GM10847 (cell line): ENCODE results near the gene PDE3B.

Experiments used
- POLR2A ChIP-seq: IDR thresholded peaks from 2 replicates; pipeline ENCODE4 v1.6.1; 2011; ENCODE audit not compliant: insufficient read length; ENCODE audit errors: extremely low read depth

PDE3B gene

DNA sequence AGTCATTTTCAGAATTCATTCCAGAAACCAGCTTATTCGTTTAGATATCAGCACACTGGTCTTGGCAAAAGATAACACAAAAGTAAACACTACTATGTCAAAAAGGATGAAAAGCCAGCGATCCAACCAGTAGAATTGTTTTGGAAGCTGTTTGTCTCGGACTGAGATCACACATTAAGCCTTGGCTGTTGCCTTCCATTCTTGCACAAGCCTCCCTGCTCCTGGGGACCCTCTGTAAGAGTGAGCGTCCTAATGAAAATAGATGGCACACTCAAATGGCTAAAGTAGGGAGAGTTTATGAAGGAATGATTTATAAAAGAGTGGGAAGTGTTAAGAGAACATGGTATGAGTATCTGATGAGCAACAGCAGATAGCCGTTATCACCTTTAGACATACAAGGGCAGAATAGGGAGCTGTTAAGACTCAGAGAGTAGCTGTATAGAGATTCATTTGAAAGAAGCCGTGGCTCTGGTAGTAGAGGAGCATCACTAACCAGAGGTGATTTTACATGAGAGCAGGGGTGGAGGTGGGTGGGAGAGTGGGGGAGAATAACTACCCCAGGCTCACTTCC is 25.2 kb downstream of the PDE3B start:
- TF ChIP-seq POLR2A = no peak

DNA sequence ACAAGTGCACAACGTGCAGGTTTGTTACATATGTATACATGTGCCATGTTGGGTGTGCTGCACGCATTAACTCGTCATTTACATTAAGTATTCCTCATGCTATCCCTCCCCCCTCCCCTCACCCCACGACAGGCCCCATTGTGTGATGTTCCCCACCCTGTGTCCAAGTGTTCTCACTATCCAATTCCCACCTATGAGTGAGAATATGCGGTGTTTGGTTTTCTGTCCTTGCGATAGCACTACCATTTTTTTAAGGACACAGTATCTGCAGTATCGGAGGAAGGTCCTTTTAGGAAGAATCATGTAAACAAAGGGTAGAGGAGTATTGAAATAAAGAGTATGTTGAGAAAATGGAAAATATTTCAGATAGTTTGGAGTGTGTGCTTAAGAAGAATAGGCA is 25.9 kb downstream of the PDE3B start:
- no peak for TF ChIP-seq POLR2A

DNA sequence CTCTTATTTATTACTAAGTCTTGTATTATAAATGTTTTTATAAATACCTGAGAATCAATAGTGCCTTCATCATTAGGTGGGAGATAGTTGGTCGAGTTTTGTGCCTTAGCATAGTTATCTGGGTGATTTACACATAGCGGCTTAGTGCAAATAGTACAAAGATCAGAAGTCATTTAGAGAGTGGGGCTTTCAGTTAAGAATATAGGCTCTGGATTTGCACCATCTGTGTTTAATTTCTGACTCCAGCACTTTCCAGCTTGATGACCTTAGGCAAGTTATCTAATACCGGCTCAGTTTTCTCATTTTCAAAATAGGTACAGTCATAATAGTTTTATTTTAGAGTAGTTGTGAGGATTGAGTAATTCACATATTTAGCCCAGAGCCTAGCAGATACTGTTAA is 26.4 kb downstream of the PDE3B start:
- TF ChIP-seq POLR2A = no peak

DNA sequence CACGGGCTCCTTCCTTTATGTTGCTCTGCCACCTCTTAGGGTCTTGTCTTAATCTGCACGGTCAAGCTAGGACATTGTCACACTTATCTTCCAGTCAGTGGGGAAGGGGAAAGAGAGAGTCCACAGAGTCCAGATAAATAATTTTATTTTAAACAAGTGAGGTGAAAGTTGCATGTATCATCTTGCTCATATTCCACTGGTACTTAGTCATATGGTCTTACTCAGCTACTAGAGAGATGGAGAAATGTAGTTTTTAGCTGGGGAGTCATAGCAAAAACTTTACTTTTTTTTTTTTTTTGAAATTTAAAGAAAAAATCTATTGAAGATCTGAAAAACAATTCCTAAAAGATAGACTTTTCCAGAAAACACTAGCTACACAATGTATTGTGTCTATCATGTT is 29.0 kb downstream of the PDE3B start:
- TF ChIP-seq POLR2A = no peak

DNA sequence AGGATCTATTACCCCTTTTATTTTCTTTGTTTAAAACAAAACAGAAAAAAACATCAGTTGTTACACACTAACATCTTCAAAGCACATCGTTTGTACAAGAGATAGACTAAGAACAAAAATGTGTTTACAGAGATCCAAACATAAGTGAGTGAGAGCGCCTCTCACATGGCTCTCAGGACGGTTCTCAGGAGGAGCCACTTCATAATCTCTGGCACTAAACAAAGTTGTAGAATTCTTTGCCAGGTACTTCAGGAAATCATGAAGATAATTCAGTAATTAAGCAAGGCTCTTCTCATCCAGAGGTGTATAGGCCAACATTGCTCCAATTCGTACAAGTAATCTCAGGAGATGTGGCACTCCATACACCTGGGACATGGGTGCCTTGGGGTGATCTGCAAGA is 29.8 kb downstream of the PDE3B start:
- no peak for TF ChIP-seq POLR2A

DNA sequence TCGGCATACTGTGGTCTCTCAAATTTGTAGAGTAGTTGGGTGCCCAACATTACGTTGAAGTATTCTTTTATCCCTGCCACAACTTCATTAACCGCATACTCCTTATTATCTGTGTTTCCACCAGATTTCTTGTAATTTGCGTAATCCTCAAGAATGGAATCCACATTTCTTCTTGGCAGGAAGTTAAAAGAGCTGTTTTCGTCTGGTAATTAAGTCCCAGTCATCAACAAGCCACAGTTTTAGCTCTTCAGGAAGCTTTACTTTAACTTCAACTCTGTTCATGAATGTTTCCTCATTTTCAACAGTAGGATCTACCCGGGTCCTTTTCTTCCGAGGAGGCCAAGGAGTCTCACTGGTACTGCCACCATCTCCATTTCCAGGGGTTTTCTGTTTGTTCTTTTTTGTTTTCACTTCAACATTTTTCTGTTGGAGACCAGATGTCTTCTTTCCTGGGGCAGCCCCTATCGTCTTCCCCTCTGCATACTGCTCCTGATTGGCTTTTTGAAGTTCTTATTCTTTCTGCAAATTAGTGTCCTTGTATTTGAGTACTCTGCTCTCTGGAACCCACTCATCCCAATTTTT is 30.3 kb downstream of the PDE3B start:
- no peak for TF ChIP-seq POLR2A

DNA sequence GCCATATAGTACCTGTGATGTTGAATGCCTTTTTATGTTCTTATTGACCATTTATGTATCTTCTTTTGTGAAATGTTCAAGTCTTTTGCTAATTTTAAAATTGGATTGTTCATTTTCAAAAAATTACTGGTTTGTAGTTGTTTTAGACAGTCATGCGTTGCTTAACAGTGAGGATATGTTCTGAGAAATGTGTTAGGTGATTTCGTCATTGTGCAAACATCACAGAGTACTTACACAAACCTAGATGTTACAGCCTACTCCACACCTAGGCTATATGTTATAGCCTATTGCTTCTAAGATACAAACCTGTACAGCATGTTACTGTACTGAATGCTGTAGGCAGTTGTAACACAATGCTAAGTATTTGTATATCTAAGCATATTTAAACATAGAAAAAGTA is 32.5 kb downstream of the PDE3B start:
- no peak for TF ChIP-seq POLR2A

DNA sequence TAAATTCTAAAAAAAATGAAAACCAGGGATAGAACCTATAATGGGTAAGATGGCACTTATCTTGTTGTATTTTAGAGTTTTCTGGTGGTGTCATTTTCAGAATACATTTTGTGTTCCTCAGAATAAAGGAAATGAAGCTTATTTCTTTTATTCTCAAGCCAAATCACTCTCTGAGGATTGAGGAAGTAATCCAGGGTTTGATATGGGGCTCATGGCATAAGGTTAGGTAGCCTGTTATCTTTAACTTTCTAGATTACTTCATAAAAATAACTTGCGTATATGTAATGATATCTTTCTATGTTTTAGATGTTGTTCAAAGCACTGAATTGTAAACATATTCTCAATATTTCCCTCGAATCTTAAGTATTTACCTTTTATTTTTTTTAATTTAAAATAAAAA is 33.5 kb downstream of the PDE3B start:
- no peak for TF ChIP-seq POLR2A

DNA sequence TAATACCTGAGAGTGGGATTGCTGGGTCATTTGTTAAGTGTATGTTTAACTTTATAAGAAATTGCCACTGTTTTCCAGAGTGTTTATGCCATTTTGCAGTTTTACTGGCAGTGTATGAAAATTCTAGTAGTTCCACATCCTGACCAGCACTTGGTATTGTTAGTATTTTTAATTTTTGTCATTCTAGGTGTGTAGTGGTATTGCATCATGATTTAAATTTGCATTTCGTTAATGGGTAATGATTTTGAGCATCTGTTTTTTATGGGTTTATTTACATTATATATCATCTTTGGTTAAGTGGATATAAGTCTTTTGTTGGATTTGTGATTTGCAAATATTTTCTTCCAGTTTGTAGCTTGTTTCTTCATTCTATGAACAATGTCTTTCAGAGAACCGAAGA is 34.7 kb downstream of the PDE3B start:
- TF ChIP-seq POLR2A = no peak

DNA sequence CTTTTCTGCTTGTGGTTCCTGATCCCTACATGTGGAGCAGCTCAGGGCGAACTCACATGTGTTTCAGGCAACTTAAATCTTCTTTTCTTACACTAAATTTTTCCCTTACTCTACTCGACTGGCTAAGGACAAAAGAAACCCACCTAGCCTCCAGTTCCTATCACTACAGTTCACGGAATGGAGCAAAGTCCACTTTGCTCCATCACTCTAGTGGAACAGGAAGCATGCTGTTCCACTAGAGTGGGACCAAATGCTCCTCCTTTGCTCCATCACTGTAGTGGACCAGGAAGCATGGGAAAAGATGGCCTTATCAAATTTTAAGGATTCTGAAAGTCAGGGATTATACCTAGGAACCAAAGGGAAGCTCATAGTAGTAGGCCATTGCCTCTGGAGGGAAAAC is 36.1 kb downstream of the PDE3B start:
- TF ChIP-seq POLR2A = no peak

DNA sequence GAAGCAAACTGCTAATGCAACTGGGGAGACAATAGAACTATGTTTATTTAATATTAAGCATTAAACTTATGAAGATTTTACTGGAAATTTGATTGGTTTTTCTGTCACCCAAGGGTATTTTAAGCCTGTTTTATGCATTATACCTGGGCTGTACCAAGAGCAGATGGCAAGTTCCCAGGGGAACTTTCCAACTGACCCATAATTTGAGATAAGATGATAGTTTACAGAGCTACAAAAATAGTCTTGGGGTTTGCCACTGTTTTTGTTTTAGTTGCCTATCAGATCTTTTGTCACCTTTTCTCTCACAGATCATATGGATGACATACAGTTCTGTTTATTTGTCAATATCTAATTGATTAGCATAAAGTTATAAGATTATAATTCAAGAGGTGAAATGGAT is 43.9 kb downstream of the PDE3B start:
- no peak for TF ChIP-seq POLR2A

DNA sequence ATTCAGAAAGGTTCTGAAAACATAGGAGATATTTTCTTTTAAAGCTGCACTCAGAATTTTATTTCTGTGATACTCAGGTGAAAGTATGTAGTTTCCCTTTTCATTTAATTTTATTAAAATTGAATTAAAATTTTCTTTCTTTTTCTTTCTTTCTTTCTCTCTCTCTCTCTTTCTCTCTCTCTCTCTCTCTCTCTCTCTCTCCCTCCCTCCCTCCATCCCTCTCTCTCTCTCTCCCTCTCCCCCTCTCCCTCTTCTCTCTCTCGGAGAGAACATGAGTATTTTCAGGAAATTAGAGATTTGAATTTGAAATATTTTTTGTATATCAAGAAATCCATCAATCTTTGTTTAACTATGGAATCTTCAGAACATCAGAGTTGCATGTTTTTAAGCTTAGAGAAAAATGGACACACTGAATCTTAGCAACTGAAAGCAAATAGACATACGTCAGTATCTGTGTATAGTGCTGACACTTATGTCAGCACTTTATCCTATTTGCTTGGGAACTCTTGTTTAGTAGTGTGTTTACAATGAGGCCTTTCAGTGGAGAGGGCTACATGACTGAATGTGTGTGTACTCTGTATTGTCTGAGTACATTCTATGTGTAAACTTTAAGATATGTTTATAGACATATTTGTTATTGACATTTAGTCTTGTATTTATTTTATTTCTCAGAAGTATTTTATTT is 44.5 kb downstream of the PDE3B start:
- TF ChIP-seq POLR2A = no peak

DNA sequence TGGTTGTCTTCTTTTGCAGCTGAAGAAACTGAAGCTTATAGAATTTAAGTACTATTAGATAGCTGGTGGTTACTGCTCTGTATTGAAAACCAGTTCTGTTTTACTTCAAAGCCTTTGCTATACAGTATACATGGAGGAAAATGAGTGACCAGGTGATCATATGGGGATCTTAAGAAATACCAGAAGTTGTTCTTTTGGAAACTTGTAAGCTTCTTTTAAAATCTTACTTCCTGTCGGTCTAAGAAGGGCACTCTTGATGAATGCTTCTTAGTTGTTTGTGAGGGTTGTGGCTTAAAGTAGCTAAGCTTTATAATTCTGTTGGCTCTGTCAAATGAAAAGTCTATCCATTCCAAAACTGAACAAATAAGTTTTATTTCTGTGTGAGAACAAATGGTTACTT is 55.2 kb downstream of the PDE3B start:
- TF ChIP-seq POLR2A = no peak

DNA sequence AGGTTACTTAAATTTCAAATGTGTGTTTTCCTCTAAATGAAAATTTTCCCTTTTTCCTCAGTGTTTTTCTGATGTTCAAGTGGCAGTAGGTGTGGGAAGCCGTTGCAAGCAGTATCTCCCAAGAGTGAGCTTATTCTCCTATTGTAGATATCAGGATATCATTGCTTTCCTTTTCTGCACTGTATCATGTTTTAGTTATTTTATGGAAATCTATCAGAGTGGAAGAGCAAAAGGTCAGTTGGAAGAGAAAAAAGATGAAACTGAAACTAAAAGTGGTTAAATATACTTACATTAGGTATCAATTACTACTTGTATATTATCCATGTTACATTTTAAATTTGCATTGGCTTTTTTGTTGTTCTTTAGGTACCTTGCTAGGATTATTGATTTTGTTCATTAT is 57.0 kb downstream of the PDE3B start:
- TF ChIP-seq POLR2A = no peak

DNA sequence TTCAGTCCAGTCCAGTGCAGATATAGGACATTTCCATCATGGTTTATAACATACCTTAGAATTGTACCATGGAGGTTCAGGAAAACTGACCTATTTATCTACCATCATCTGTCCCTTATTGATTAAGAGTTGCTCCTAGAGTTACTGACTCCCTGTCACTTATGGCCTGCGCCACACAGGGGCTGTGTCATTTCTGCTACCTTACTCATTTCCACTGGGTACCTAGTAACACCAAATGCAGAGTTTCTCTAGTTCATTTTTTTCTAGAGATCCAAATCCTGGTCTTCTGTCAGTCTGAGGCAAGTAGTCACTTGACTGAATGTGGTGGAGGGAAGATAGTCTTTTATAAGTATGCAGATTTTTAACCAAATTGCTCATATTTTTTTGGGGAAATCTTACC is 59.2 kb downstream of the PDE3B start:
- TF ChIP-seq POLR2A = no peak

DNA sequence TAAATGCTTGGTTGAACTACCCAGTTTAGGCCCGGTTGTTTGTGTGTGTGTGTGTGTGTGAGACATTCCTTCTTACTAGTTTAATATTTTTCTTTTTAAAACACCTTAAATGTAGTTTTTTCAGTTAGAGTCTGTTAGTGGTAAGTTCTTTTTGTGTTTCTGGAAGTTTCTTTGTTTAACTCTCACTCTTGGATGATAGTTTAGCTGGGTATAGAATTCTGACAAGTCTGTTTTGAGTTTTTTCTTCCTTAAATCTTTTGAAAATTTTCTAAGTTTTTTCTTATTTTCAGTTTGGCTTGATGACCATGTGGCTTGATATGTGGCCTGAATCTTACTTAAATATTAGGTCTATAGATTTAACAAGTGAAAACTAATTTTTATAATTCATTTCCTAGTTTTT is 60.1 kb downstream of the PDE3B start:
- TF ChIP-seq POLR2A = no peak

DNA sequence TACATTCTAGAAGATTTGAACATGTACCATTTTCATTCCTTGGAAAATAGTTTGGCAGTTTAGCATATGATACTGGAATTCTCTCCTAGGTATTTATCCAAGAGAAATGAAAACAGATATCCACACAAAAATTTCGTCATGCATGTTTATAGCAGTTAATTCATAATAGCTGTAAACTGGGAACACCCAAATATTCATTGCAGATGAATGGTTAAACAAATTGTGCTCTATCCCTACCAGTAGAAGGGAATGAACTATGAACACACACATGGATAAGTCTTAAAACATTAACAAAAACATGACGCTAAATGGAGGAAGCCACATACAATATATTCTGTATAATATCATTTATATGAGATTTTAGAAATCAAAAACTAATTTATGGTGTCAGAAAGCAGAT is 61.5 kb downstream of the PDE3B start:
- TF ChIP-seq POLR2A = no peak

DNA sequence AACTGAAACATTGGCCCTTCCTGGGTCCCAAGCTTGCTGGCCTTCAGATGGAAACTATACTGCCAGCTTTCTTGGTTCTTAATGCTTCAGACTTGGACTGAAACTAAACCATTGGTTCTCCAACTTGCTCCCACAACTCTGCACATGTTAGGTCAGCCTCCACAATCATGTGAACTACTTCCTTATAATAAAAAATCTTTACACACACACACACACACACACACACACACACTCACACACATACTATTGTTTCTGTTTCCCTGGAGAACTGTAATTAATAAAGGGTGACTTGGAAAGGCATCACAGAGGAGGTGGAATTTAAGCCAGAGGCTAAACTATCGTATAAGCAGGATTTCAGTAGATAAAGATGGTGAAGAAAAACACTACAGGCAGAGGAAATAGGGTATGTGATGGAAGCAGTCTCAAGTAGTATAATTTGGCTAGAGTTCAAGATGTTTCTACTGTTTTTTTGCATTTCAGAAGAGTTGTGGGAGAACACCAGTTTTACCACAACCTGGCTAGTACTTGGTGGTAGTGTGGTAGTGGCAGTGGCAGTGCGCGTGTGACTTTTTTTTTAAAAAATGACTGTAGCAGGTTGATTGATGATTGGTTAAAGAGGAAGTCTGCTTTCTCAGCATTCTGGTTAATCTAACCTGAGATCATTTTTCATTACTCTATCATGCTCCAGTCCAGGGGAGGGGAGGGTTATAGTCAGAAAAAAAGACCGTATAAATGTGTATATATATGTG is 70.1 kb downstream of the PDE3B start:
- TF ChIP-seq POLR2A = no peak
